ENCODE results near the gene PACRG. TPM values are rescaled to one million over a fixed set of nuclear protein-coding genes. Genes with fewer than 3 reads are reported as not detected.

The PACRG gene
- total and polyA plus RNA-seq, 2 of the 8 experiments (the other 6 are each of a cell fraction or from before 2014, with no cell fraction given), result 0.44 to 0.54 TPM

DNA sequence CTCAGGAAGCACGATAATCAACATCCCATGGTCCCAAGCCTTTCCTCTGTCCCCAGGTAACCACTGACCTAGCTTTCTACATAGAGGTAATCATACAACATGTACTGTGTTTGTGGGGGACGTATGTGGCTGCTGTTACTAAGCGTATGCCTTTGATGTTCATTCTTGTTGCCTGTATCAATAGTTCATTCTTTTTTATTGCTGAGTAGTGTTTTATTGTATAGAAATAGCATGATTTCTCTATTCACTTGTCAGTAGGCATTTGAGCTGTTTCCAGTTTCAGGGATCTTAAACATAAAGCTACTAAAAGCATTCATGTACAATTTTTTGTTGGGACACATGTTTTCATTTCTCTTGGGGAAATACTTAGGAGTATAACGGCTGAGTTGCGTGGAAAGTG lies 185.4 kb downstream of the PACRG start:
- POLR2A ChIA-PET (ENCODE audit: partially characterized antibody), result no interaction called here
- no peak overlapping the region for H2BK15ac ChIP-seq (ENCODE audit: low read length)
- FAIRE-seq, result no peak
- no peak for TF ChIP-seq ASH2L (IDR thresholded peaks at IDR 0.05; ENCODE audit: low read length)
- TF ChIP-seq CREB1 (IDR thresholded peaks at IDR 0.05), result no peak
- no peak for TF ChIP-seq BRCA1 (IDR thresholded peaks at IDR 0.05; ENCODE audit: low read depth, low read length)
- no peak for TF ChIP-seq YY1 (IDR thresholded peaks at IDR 0.05; ENCODE audit: low read depth, low read length)
- TF ChIP-seq RBBP5 (IDR thresholded peaks at IDR 0.05; ENCODE audit: borderline replicate concordance, low read depth, low read length), result no peak
- TF ChIP-seq HDAC2 (IDR thresholded peaks at IDR 0.05; ENCODE audit: borderline replicate concordance in 1 of 2, low read depth in 2 of 2, low read length in 2 of 2), result no peak
- no peak for TF ChIP-seq SRF (IDR thresholded peaks at IDR 0.05; ENCODE audit: low read depth, low read length)
- TF ChIP-seq RXRA (IDR thresholded peaks at IDR 0.05; ENCODE audit: insufficient read depth, low read depth, low read length), result no peak
- TF ChIP-seq PHF8 (conservative IDR thresholded peaks at IDR 0.05; ENCODE audit: low read depth, low read length), result no peak
- TF ChIP-seq EGR1 (IDR thresholded peaks at IDR 0.05; ENCODE audit: borderline replicate concordance, low read depth, low read length), result no peak
- no peak for TF ChIP-seq NRF1 (IDR thresholded peaks at IDR 0.05; ENCODE audit: low read depth, low read length)
- TF ChIP-seq CBX8 (IDR thresholded peaks at IDR 0.05; ENCODE audit: borderline replicate concordance, low read depth, low read length), result no peak
- TF ChIP-seq, protein P1, sequence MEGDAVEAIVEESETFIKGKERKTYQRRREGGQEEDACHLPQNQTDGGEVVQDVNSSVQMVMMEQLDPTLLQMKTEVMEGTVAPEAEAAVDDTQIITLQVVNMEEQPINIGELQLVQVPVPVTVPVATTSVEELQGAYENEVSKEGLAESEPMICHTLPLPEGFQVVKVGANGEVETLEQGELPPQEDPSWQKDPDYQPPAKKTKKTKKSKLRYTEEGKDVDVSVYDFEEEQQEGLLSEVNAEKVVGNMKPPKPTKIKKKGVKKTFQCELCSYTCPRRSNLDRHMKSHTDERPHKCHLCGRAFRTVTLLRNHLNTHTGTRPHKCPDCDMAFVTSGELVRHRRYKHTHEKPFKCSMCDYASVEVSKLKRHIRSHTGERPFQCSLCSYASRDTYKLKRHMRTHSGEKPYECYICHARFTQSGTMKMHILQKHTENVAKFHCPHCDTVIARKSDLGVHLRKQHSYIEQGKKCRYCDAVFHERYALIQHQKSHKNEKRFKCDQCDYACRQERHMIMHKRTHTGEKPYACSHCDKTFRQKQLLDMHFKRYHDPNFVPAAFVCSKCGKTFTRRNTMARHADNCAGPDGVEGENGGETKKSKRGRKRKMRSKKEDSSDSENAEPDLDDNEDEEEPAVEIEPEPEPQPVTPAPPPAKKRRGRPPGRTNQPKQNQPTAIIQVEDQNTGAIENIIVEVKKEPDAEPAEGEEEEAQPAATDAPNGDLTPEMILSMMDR (IDR thresholded peaks at IDR 0.05; ENCODE audit: control extremely low read depth in 1 of 3, insufficient read depth in 1 of 3, low read depth in 1 of 3, low read length in 3 of 3), result no peak

More for the DNA sequence above, 185.4 kb downstream of the PACRG start:
- Histone ChIP-seq H2BK5ac (ENCODE audit: low read depth, low read length) (no peak overlapping the region), H3K4me2 (ENCODE audit: insufficient read depth in 1 of 2, low read depth in 2 of 2, low read length in 2 of 2) (no peak overlapping the region), H3K18ac (ENCODE audit: extremely low read depth, low read length) (no peak overlapping the region), H2BK120ac (replicated peaks; ENCODE audit: low read depth, low read length) (no peak overlapping the region), H3K36me3 (ENCODE audit: control insufficient read depth in 2 of 4, insufficient read depth in 4 of 4, low read length in 3 of 4) (no peaks in the 10 kb centered on the region), H4K8ac (ENCODE audit: extremely low read depth, insufficient read depth, low read length) (no peak overlapping the region), H3K27ac (ENCODE audit: low read depth, low read length) (no peak overlapping the region), H2AK5ac (ENCODE audit: low read depth, low read length) (no peak overlapping the region), H3K4ac (replicated peaks; ENCODE audit: insufficient read length, low read depth, low read length) (no peak overlapping the region), H3K9me3 (ENCODE audit: insufficient read depth in 2 of 2, low read depth in 1 of 2, low read length in 1 of 2) (no peaks in the 10 kb centered on the region), H3K56ac (replicated peaks; ENCODE audit: insufficient read length, low read depth, low read length) (no peak overlapping the region), H3K4me3 (ENCODE audit: extremely low read depth in 1 of 4, insufficient read depth in 2 of 4, low read depth in 3 of 4, low read length in 4 of 4) (no peak overlapping the region), H2BK20ac (ENCODE audit: low read length) (no peak overlapping the region), H3K79me2 (ENCODE audit: control insufficient read depth in 1 of 2, insufficient read depth in 2 of 2, low read length in 2 of 2) (no peaks in the 10 kb centered on the region), H3K79me1 (ENCODE audit: low read depth, low read length) (no peaks in the 10 kb centered on the region), H3K14ac (ENCODE audit: insufficient read length) (no peak overlapping the region), H3K23me2 (ENCODE audit: low read depth, low read length) (no peaks in the 10 kb centered on the region), H3K23ac (ENCODE audit: insufficient read length) (no peak overlapping the region), H3K4me1 (replicated peaks in 1 of 4; ENCODE audit: control insufficient read depth in 3 of 4, insufficient read depth in 4 of 4, low read length in 3 of 4) (no peaks in the 10 kb centered on the region), H2AFZ (ENCODE audit: low read length) (no peak overlapping the region), H4K5ac (ENCODE audit: insufficient read length, low read depth, low read length) (no peak overlapping the region), H3K9ac (replicated peaks in 1 of 4; ENCODE audit: extremely low read depth in 1 of 4, low read depth in 3 of 4, low read length in 3 of 4) (no peak overlapping the region), H2BK12ac (ENCODE audit: low read depth, low read length) (no peak overlapping the region), H3K27me3 (replicated peaks in 1 of 4; ENCODE audit: control insufficient read depth in 3 of 4, extremely low read depth in 1 of 4, insufficient read depth in 3 of 4, low read length in 3 of 4) (no peaks in the 10 kb centered on the region), H4K20me1 (replicated peaks in 1 of 2; ENCODE audit: control insufficient read depth in 1 of 2, insufficient read depth in 2 of 2, low read length in 2 of 2) (no peaks in the 10 kb centered on the region), H4K91ac (replicated peaks; ENCODE audit: insufficient read length, low read length) (no peak overlapping the region)
- 95% methylated on average over 5 of the region's 5 CpGs; no CpG with 5 or more reads in 1 of the 2 experiments for WGBS, 2 experiments (ENCODE audit: extremely low coverage in 1 of 2, insufficient coverage in 1 of 2, insufficient read length in 1 of 2, insufficient replicate concordance in 2 of 2, low coverage in 1 of 2, low lambda C conversion rate in 2 of 2, missing lambda C conversion rate in 1 of 2)
- no peak for DNase-seq (ENCODE audit: low read depth in 1 of 2, low spot score in 2 of 2)
- CTCF ChIA-PET (ENCODE audit: partially characterized antibody), result interaction anchor here (0.6 to 0.7 kb wide), 4 partner anchors 9 to 1279 kb away, joined by 3 read pairs; no protein-coding TSS in a partner anchor
